T-helper 1 cell (primary cell): Measurements from ENCODE around the gene EEF2K.
"Not testable (repeated sequence)": the region's sequence is repeated elsewhere in the genome, so short reads cannot be mapped to it uniquely, and the experiment has no call there.

Experiments
- DNase-seq, 5 donors: peaks; one replicate each; pipeline ENCODE4 v3.0.0-alpha.2; 2012 to 2020
- total RNA-seq, 4 donors: gene quantifications; one replicate each; lab custom pipeline; 2026; lab: John Stamatoyannopoulos, UW

EEF2K gene
- 21.8 to 44.4 (median 40.1) reads per million in 4 donors for total RNA-seq

DNA sequence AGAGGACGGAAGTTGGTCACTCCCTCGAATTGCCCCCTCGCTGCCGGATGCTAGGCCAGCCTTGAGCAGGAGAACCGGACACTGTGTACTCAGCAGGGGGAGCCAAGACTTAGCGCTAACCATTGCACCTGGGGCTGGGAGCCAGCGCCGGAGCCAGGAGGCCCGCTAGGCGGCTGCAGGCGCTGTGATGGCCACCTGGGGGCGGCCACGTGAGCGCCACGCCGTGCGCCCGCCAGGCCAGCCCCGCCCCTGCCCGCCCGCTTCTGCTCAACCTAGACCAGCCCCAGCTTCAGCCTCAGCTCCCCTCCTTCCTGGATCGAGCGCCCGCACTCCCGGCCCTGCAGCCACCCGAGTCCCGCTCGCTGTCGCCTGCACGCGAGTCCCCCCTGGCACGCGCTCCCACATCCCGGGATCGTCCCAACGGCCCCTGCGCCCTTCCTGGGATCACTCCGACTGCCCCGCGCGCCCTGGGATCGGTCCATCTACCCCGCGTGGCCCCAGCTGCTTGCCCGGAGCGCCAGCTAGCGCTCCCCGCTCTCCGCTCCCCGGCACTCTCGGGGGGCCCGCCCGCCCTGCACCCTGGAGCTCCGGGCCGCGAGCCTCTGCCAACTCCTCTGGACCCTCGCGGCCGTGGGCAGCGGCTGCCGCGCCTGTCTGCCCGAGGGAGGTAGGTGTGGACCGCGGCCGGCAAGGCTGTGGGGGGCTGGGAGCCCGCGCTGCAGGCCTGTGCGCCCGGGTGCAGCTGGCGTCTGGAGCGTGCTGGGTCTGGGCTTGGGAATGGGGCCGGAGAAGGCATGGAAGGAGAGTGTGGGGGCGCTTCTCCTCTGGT lies at the start of gene EEF2K:
TSS of gene EEF2K (plus strand) at position 266 of the 829 bp plus-strand sequence. CDS start 19,452 bp downstream, outside the sequence.
- DNase-seq = peak; percentile 66 to 91 (median 77)

DNA sequence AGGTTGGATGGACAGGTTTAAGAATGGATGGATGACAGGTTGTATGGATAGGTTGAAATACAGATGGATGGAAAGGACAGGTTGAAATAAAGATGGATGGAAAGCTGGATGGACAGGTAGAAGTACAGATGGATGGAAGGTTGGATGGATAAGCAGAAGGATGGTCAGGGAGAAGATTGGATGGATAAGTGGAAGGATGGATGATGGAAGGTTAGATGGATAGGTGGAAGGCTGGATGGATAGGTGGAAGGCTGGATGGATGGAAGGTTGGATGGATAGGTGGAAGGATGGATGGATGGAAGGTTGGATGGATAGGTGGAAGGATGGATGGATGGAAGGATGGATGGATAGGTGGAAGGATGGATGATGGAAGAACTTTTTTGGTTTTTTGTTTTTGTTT lies 44.7 kb upstream of the EEF2K start:
- no peak for DNase-seq

GRCh38 chr16:22161999-22162655 lies 44.0 kb upstream of the EEF2K start, which contains the start of gene SDR42E2:
TSS of gene SDR42E2 (plus strand) at chr16:22162506. CDS start at chr16:22165583, 3,077 bp downstream.
- DNase-seq = peak; percentile 7 to 50 (median 34)

GRCh38 chr16:22162656-22163009 lies 43.4 kb upstream of the EEF2K start:
- no peak for DNase-seq

- DNase-seq = no peak
Measured at GRCh38 chr16:22163806-22164205, 42.3 kb upstream of the EEF2K start.

- no peak for DNase-seq
Measured at GRCh38 chr16:22164482-22164881, 41.6 kb upstream of the EEF2K start.

GRCh38 chr16:22165508-22166285 lies 40.4 kb upstream of the EEF2K start:
- no peak for DNase-seq

- DNase-seq = no peak
Measured at GRCh38 chr16:22171953-22172352, 34.1 kb upstream of the EEF2K start.

DNA sequence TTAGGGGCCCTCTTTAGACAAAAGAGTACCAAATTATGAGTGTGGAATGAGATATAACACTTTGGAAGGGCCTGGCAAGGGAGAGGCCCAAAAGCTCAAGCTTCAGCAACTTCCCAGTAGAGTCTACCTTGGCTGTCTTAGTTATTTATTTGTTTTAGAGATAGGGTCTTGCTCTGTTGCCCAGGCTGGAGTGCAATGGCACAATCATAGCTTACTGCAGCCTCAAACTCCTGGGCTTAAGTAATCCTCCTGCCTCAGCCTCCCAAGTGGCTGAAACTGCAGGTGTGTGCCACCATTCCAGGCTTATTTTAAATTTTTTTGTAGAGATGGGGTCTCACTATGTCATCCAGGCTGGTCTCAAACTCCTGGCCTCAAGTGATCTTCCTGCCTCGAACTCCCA lies 33.4 kb upstream of the EEF2K start:
- DNase-seq = not testable (repeated sequence)

DNA sequence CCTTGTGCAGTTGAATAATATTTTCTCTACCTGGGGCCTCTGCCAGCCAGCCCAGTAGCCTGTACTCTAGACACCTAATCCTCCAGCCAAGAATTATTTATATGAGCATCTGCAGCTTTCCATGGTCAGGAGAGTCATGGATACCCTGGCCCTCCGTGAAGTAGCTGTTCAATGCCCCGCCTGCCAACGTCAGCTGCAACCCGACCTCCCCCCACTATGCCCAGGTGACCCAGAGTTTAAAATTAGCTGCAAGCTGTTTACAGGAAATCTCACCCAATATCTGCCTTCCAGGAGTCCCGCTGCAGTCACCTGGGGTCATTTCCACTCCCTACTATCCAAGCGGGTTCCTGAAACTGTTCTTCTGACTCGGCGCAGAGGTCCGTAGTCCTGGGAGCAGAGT lies 31.4 kb upstream of the EEF2K start:
- DNase-seq = no peak

GRCh38 chr16:22177968-22178930 lies 27.8 kb upstream of the EEF2K start:
- DNase-seq = no peak

DNA sequence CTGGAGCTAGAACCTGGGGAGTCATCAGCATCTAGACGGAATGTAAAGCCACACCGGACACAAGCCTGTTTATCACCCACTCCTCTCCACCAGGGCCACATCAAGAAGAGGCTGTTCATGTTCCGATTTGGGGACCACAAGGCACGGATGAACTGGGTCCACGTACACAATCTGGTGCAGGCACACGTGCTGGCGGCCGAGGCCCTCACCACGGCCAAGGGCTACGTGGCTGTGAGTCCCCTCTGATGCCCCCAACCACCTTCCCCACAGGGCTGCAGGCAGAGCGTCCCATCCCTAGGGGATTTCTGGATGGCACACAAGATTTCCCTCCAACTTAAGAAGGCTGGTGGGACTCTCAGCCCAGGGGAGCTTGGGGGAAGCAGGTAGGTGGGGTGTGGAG lies 24.7 kb upstream of the EEF2K start:
- DNase-seq = no peak

DNA sequence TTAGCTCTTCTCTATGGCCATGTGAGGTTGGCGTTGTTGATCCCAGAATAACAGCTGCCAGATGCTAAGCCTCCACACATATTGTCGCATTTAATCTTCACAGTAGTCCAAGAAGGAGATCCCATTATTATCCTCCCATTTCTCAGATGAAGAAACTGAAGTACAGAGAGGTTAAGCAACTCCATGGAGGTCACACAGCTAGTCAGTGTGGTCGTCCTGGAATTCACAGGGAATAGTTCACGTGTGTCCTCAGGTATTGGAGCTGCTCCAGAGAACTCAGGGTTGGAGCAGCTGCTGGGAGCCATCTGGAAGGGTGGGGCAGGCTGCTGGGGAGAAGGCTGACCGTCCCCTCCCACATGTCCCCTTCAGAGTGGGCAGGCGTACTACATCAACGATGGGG lies 24.2 kb upstream of the EEF2K start:
- no peak for DNase-seq

DNA sequence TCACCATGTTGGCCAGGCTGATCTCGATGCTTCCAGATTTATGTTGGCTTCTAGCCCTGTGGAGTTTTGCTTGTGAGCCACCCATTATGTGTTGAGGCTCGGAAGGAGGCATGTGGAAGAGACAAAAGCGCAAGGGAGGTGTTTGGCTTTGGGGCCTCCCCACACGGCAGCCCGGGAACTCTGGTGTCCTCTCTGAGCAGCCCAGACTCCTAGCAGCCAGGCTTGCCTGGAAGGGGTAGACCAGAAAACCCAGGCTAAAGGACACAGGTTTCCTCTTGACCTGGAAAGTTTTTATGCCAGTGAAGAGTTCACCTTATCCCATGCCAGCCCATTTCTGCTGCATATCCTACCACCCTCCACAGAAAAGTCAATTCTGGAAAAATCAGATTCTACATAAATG lies 22.7 kb upstream of the EEF2K start:
- DNase-seq = no peak

DNA sequence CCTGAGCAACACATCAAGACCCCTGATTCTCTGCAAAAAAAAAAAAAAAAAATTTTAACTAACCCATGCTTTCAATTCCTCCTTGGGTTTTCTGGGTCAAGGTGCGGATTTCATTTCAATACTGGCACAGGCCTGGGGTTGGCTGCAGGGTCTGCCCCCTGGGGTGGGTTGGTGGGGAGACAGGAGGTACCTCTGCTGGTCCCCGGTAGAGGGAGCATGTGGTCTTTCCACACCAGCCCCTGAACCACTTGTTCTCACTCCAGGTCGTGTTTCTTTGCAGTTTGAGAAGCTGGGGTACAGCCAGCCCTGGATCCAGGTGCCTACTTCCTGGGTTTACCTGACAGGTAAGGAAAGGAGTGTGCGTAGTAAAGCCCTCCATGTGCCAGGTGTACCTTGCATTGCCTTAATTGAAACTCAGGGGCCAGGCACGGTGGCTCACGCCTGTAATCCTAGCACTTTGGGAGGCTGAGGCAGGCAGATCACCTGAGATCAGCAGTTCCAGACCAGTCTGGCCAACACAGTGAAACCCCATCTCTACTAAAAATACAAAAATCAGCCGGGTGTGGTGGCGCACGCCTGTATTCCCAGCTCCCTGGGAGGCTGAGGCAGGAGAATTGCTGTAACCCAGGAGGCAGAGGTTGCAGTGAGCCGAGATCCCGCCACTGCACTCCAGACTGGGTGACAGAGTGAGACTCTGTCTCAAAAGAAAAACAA lies 22.0 kb upstream of the EEF2K start:
- no peak for DNase-seq

- DNase-seq = no peak
Measured at GRCh38 chr16:22184615-22184968, 21.5 kb upstream of the EEF2K start.

GRCh38 chr16:22186517-22186916 lies 19.6 kb upstream of the EEF2K start:
- no peak for DNase-seq

DNA sequence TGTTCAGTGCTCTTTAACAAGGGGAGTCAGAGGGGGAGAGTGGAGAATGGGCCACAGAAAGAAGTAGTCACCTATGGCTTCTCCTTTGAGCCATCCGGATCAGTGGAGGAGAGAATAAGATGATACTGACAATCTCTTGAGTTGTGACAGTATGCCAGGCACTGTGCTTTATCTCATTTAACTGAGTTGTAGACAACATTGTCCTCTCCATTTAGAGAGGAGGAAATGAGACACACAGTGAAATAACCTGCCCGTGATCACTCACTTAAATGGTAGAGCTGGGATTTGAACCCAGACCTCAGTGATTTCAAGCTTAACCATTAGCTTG lies 17.8 kb upstream of the EEF2K start:
- no peak for DNase-seq

DNA sequence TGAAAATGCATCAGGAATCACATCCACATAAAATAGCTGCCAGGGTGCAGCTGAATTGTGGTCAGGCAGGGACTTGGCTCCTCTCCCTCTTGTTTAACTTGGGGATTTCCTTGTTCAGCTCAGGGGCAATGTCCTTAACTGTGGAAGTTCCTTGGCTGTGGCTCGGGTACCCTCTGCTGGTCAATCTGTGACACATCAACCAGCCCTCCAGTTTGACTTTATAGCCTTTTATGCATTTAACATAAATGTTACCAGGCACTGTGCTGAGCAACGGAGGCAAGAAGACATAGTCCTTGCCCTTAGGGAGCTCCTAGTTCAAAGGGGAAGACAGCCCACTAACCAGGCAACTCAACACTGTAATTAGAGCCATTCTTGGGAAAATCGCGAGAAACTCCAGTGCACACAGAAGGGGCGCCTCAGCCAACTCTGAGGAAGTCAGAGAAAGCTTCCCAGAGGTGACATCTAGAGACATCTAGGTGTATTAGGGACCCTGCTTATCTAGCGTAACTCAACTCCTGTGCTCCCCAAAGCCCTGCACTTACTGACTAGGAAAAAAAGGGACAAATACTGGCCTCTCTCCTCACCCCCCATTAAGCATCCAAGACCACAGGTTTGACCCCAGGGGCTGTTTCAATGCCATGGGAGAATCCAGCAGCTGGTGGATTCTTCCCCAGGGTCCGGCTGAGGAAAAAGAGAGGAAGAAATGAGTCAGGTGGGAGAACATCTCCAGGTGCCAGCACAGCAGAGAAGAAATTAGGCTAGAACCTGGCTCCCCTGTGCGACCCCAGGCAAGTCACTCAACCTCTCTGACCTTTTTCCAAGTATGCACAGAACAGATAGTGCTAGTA lies 17.3 kb upstream of the EEF2K start:
- peak; percentile 39 to 78 (median 52) for DNase-seq

- peak in 3 of 5 donors; percentile 10 to 29 (median 23) for DNase-seq
Measured at GRCh38 chr16:22189473-22190080, 16.5 kb upstream of the EEF2K start.
